ENCODE results near the gene DCDC2C. TPM values are rescaled to one million over a fixed set of nuclear protein-coding genes. Genes with fewer than 3 reads are reported as not detected.
A peak's percentile ranks its signal among the peaks of the same experiment; 100 is the strongest.

Gene DCDC2C
- polyA plus RNA-seq, 1 of the 3 experiments (the other 2 are of a cell fraction), result not detected

DNA sequence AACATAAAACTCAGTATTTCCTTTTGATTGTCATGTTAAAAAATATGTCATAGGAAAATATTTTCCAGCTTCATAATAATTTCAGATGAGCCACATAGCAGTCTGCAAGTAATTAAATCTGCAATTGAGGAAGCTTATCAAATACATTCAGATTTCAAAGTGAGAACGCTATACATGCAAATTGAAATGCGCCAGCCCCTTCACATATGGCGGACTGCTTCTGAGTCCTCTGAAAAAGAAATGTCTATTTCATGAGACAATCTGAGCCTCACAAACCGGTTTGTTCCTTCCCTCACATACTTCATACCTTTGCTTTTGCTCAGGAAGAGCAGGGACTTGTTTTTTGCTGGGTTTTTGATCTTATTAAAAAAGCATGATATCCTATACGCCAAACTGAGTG, 2.3 kb upstream of the DCDC2C start:
- H4K20me1 ChIP-seq (ENCODE audit: insufficient read depth), result no peaks in the 10 kb centered on the region
- peaks cover 5% of the 10 kb centered on the region for H3F3A ChIP-seq (replicated peaks; ENCODE audit: insufficient read depth)

DNA sequence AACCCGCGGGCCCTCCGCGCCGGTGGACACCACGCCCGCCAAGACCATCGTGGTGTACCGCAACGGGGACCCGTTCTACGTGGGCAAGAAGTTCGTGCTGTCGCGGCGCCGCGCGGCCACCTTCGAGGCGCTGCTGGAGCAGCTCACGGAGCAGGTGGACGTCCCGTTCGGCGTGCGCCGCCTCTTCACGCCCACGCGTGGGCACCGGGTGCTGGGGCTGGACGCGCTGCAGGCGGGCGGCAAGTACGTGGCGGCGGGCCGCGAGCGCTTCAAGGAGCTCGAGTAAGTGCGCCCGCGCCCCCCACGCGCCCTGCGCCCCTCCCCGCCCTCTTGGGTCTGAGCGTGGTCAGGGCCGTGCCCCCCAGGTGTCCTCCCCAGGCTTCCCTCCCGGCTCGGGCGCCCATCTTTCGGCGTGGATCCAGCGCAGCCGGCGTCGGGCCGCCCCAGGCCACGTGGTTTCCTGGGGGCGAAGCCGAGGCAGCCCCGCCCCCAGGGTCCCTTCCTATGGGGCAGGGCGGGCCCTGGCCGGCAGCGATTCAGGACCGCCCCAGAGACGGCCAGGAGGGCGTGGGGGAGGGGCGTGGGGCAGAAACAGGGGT, 481 bp downstream of the DCDC2C start:
- WGBS (ENCODE audit: low lambda C conversion rate), result 13% methylated on average over 30 of the region's 73 CpGs
- Histone ChIP-seq H4K20me1 (ENCODE audit: insufficient read depth) (no peaks in the 10 kb centered on the region), H2AFZ (ENCODE audit: low read depth) (no peak overlapping the region), H3K4me3 (ENCODE audit: low read depth in 2 of 2, low read length in 1 of 2) (peak overlapping the region in 1 of 2 experiments; percentile 33; a peak in 1 of 4 replicates), H3K79me2 (ENCODE audit: insufficient read depth) (no peaks in the 10 kb centered on the region), H3K9me3 (no peaks in the 10 kb centered on the region), H3K36me3 (replicated peaks in 1 of 2; ENCODE audit: control insufficient read depth in 1 of 2, insufficient read depth in 2 of 2, low read length in 1 of 2) (no peaks in the 10 kb centered on the region), H3K4me1 (ENCODE audit: control insufficient read depth in 1 of 2, insufficient read depth in 2 of 2, low read depth in 1 of 2, low read length in 1 of 2) (peaks cover 5 to 6% of the 10 kb centered on the region in 2 experiments; a peak in 2 of 4 replicates), H3K27me3 (ENCODE audit: insufficient read depth) (no peaks in the 10 kb centered on the region), H3K27ac (ENCODE audit: low read depth in 2 of 2, low read length in 1 of 2) (no peak overlapping the region), H3K4me2 (no peak overlapping the region), H3F3A (replicated peaks; ENCODE audit: insufficient read depth) (peaks cover 5% of the 10 kb centered on the region), H3K9me2 (no peaks in the 10 kb centered on the region), H3K9ac (no peak overlapping the region)
- TF ChIP-seq MEF2A (IDR thresholded peaks at IDR 0.05; ENCODE audit: borderline replicate concordance, low read depth), result no peak
- no peak for TF ChIP-seq YY1 (IDR thresholded peaks at IDR 0.05; ENCODE audit: low read depth)
- no peak for TF ChIP-seq RXRA (IDR thresholded peaks at IDR 0.05; ENCODE audit: borderline replicate concordance, low read depth)
- TF ChIP-seq, protein P1, sequence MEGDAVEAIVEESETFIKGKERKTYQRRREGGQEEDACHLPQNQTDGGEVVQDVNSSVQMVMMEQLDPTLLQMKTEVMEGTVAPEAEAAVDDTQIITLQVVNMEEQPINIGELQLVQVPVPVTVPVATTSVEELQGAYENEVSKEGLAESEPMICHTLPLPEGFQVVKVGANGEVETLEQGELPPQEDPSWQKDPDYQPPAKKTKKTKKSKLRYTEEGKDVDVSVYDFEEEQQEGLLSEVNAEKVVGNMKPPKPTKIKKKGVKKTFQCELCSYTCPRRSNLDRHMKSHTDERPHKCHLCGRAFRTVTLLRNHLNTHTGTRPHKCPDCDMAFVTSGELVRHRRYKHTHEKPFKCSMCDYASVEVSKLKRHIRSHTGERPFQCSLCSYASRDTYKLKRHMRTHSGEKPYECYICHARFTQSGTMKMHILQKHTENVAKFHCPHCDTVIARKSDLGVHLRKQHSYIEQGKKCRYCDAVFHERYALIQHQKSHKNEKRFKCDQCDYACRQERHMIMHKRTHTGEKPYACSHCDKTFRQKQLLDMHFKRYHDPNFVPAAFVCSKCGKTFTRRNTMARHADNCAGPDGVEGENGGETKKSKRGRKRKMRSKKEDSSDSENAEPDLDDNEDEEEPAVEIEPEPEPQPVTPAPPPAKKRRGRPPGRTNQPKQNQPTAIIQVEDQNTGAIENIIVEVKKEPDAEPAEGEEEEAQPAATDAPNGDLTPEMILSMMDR (IDR thresholded peaks at IDR 0.05), result no peak
- CTCF ChIA-PET, result interaction anchor here (1.2 to 1.6 kb wide), 3 partner anchors 24 to 77 kb away, joined by 3 to 4 read pairs (median 4); no protein-coding TSS in a partner anchor
- POLR2A ChIA-PET, result no interaction called here
- peak; percentile 86 for DNase-seq

More for the DNA sequence above, 2.3 kb upstream of the DCDC2C start:
- no peaks in the 10 kb centered on the region for H3K9me3 ChIP-seq
- ChIA-PET CTCF (interaction anchor here (1.0 to 1.9 kb wide), 4 partner anchors 8 to 104 kb away, joined by 3 to 9 read pairs (median 6); no protein-coding TSS in a partner anchor), POLR2A (no interaction called here)
- H3K4me3 ChIP-seq (ENCODE audit: low read depth in 2 of 2, low read length in 1 of 2), result no peak overlapping the region
- no peaks in the 10 kb centered on the region for H3K9me2 ChIP-seq
- no peak for DNase-seq
- H3K4me2 ChIP-seq, result no peak overlapping the region
- H3K9ac ChIP-seq, result no peak overlapping the region
- TF ChIP-seq YY1 (IDR thresholded peaks at IDR 0.05; ENCODE audit: low read depth) (no peak), NRF1 (IDR thresholded peaks at IDR 0.05; ENCODE audit: low read depth, low read length) (no peak), FOSL2 (IDR thresholded peaks at IDR 0.05; ENCODE audit: borderline replicate concordance, low read depth) (no peak), EZH2phosphoT487 (IDR thresholded peaks at IDR 0.05; ENCODE audit: borderline replicate concordance, low read depth) (no peak), RAD21 (IDR thresholded peaks at IDR 0.05; ENCODE audit: low read length) (no peak), JUND (IDR thresholded peaks at IDR 0.05) (no peak), SIN3A (IDR thresholded peaks at IDR 0.05; ENCODE audit: borderline replicate concordance, low read depth, low read length) (no peak)
- no peaks in the 10 kb centered on the region for H3K27me3 ChIP-seq (ENCODE audit: insufficient read depth)
- WGBS (ENCODE audit: low lambda C conversion rate), result 58% methylated on average over 5 of the region's 5 CpGs
- H3K4me1 ChIP-seq (ENCODE audit: control insufficient read depth in 1 of 2, insufficient read depth in 2 of 2, low read depth in 1 of 2, low read length in 1 of 2), result peaks cover 5 to 6% of the 10 kb centered on the region in 2 experiments; a peak in 2 of 4 replicates
- H3K27ac ChIP-seq (ENCODE audit: low read depth in 2 of 2, low read length in 1 of 2), result no peak overlapping the region
- H2AFZ ChIP-seq (ENCODE audit: low read depth), result no peak overlapping the region
- no peaks in the 10 kb centered on the region for H3K79me2 ChIP-seq (ENCODE audit: insufficient read depth)
- no peaks in the 10 kb centered on the region for H3K36me3 ChIP-seq (replicated peaks in 1 of 2; ENCODE audit: control insufficient read depth in 1 of 2, insufficient read depth in 2 of 2, low read length in 1 of 2)
